HCT116 (cell line): Measurements from ENCODE around the gene PRKCZ.

Experiments used
- EGR1 ChIP-seq: IDR thresholded peaks from 2 replicates; pipeline ENCODE4 v1.6.1; 2012; ENCODE audit warnings: low read depth
- EZH2 ChIP-seq: fragments of 200-600 bp; sonication (generic); IDR thresholded peaks from 2 replicates; pipeline ENCODE4 v1.6.1; 2017; ENCODE audit warnings: antibody characterized with exemption, mixed run types
- TF ChIP-seq, protein P1 (sequence below), 3 experiments: fragments of 200-600 bp in 1 of 3; sonication (generic) in 1 of 3; IDR thresholded peaks in 2 of 3; conservative IDR thresholded peaks in 1 of 3; 2 replicates each; pipeline ENCODE4 v1.5.1; 2012 to 2017; ENCODE audit warnings: low read depth in 2 of 3, low read length in 2 of 3, antibody characterized with exemption in 1 of 3, borderline replicate concordance in 1 of 3, control low read depth in 1 of 3, mild to moderate bottlenecking in 1 of 3, mixed read lengths in 1 of 3, mixed run types in 1 of 3, moderate library complexity in 1 of 3; ENCODE audit not compliant: insufficient read depth in 1 of 3

DNA sequence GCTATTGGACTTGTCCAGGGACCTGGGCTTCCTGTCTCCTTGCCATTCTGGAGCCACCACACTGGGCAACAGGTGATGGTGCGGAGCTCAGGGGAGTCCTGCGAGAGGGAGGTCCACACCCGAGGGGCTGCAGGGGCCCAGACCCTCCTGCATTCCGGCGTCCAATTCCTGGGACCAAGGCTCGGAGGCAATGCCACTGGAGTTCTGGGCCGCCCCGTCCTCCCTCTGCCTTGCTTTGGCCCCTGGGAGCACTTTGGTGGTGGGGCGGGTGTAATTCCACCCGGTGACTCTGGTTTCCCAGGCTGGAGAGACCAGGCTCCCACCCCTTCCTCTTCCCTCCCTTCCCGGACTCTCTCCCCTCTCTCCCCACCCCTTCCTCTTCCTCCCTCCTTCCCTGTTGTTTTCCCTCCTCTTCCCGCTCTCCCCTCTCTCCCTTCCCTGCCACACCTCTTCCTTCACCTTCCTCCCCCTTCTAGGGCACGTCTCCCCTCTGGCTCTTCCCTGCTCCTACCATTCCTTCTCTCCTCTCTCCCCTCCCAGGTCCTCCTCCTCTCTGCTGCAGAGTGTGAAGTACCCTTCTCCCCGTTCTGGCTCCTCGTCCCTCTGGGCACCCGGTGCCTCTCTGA is 2.0 kb downstream of the PRKCZ start:
- TF ChIP-seq EZH2 = no peak
- TF ChIP-seq, protein P1, sequence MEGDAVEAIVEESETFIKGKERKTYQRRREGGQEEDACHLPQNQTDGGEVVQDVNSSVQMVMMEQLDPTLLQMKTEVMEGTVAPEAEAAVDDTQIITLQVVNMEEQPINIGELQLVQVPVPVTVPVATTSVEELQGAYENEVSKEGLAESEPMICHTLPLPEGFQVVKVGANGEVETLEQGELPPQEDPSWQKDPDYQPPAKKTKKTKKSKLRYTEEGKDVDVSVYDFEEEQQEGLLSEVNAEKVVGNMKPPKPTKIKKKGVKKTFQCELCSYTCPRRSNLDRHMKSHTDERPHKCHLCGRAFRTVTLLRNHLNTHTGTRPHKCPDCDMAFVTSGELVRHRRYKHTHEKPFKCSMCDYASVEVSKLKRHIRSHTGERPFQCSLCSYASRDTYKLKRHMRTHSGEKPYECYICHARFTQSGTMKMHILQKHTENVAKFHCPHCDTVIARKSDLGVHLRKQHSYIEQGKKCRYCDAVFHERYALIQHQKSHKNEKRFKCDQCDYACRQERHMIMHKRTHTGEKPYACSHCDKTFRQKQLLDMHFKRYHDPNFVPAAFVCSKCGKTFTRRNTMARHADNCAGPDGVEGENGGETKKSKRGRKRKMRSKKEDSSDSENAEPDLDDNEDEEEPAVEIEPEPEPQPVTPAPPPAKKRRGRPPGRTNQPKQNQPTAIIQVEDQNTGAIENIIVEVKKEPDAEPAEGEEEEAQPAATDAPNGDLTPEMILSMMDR (IDR thresholded peaks at IDR 0.05 in 2 of 3, conservative IDR thresholded peaks at IDR 0.05 in 1 of 3; ENCODE audit: borderline replicate concordance in 1 of 3, insufficient read depth in 1 of 3, low read depth in 2 of 3, low read length in 2 of 3) = no peak
- TF ChIP-seq EGR1 = no peak
